ENCODE results near the gene BEND3.
"Not testable (repeated sequence)": the region's sequence is repeated elsewhere in the genome, so short reads cannot be mapped to it uniquely, and the experiment has no call there.

Gene BEND3

GRCh38 chr6:107144666-107145065, 29.4 kb upstream of the BEND3 start:
- TF ChIP-seq ZFX (IDR thresholded peaks at IDR 0.05) (no peak), CTCF (conservative IDR thresholded peaks at IDR 0.05) (no peak)
- H3K27ac ChIP-seq, result peak overlapping the region; percentile 99

- peak overlapping the region; percentile 87 for H3K27ac ChIP-seq
- no peak for TF ChIP-seq ZFX (IDR thresholded peaks at IDR 0.05)
- no peak for TF ChIP-seq CTCF (conservative IDR thresholded peaks at IDR 0.05)
These were observed 28.7 kb upstream of the BEND3 start for GRCh38 chr6:107144014-107144413.

GRCh38 chr6:107140581-107140980, 25.3 kb upstream of the BEND3 start:
- no peak overlapping the region; the same call in 1 of the 2 replicates for H3K27ac ChIP-seq
- TF ChIP-seq CTCF (conservative IDR thresholded peaks at IDR 0.05), result no peak
- no peak for TF ChIP-seq ZFX (IDR thresholded peaks at IDR 0.05)

- H3K27ac ChIP-seq, result not testable (repeated sequence)
These were observed 21.0 kb upstream of the BEND3 start for GRCh38 chr6:107136324-107136723.

GRCh38 chr6:107135048-107135680, 19.8 kb upstream of the BEND3 start:
- H3K27ac ChIP-seq, result not testable (repeated sequence)

- no peak overlapping the region for H3K27ac ChIP-seq
- TF ChIP-seq ZFX (IDR thresholded peaks at IDR 0.05), result no peak
- TF ChIP-seq CTCF (conservative IDR thresholded peaks at IDR 0.05), result peak; percentile 71
These were observed 17.1 kb upstream of the BEND3 start for GRCh38 chr6:107132330-107132954.

- H3K27ac ChIP-seq, result no peak overlapping the region
- no peak for TF ChIP-seq CTCF (conservative IDR thresholded peaks at IDR 0.05)
- TF ChIP-seq ZFX (IDR thresholded peaks at IDR 0.05), result no peak
These were observed 14.1 kb upstream of the BEND3 start for GRCh38 chr6:107129370-107129925.

GRCh38 chr6:107128577-107128976, 13.3 kb upstream of the BEND3 start:
- no peak overlapping the region for H3K27ac ChIP-seq
- TF ChIP-seq CTCF (conservative IDR thresholded peaks at IDR 0.05) (no peak), ZFX (IDR thresholded peaks at IDR 0.05) (no peak)

All from C4-2B (cell line).